ENCODE data around the gene HUNK. TPM values are rescaled to one million over a fixed set of nuclear protein-coding genes. Genes with fewer than 3 reads are reported as not detected.
"Not testable (repeated sequence)": the region's sequence is repeated elsewhere in the genome, so short reads cannot be mapped to it uniquely, and the experiment has no call there.

Gene HUNK
- 8.9 and 9.6 TPM in 2 replicates for polyA plus RNA-seq (2014; cell fraction: cytosol; rRNA removed)
- 2.1 and 5.2 TPM in 2 replicates for polyA plus RNA-seq (2014; cell fraction: nucleus; rRNA removed)

- peak; percentile 83 for DNase-seq (ENCODE audit: low spot score)
These were observed at the start of gene HUNK for GRCh38 chr21:31872452-31873274. TSS of gene HUNK (plus strand) at chr21:31873020. CDS start at chr21:31873675, 655 bp downstream.

- no peak for DNase-seq (ENCODE audit: low spot score)
These were observed 42.9 kb upstream of the HUNK start for GRCh38 chr21:31829736-31830472.

- no peak for DNase-seq (ENCODE audit: low spot score)
These were observed 42.1 kb upstream of the HUNK start for GRCh38 chr21:31830701-31831100.

GRCh38 chr21:31837041-31837440 lies 35.8 kb upstream of the HUNK start:
- DNase-seq (ENCODE audit: low spot score) = no peak

- DNase-seq (ENCODE audit: low spot score) = no peak
These were observed 35.0 kb upstream of the HUNK start for GRCh38 chr21:31837618-31838390.

GRCh38 chr21:31838586-31839355 lies 34.0 kb upstream of the HUNK start:
- DNase-seq (ENCODE audit: low spot score) = no peak

GRCh38 chr21:31844206-31844605 lies 28.6 kb upstream of the HUNK start:
- no peak for DNase-seq (ENCODE audit: low spot score)

GRCh38 chr21:31845151-31845729 lies 27.6 kb upstream of the HUNK start:
- no peak for DNase-seq (ENCODE audit: low spot score)

GRCh38 chr21:31846690-31847089 lies 26.1 kb upstream of the HUNK start:
- no peak for DNase-seq (ENCODE audit: low spot score)

GRCh38 chr21:31847761-31848160 lies 25.1 kb upstream of the HUNK start:
- no peak for DNase-seq (ENCODE audit: low spot score)

- no peak for DNase-seq (ENCODE audit: low spot score)
These were observed 24.4 kb upstream of the HUNK start for GRCh38 chr21:31848326-31848985.

- no peak for DNase-seq (ENCODE audit: low spot score)
These were observed 21.9 kb upstream of the HUNK start for GRCh38 chr21:31850886-31851285.

GRCh38 chr21:31855180-31855579 lies 17.6 kb upstream of the HUNK start:
- no peak for DNase-seq (ENCODE audit: low spot score)

GRCh38 chr21:31857096-31857495 lies 15.7 kb upstream of the HUNK start:
- DNase-seq (ENCODE audit: low spot score) = no peak

GRCh38 chr21:31857631-31858030 lies 15.2 kb upstream of the HUNK start:
- not testable (repeated sequence) for DNase-seq (ENCODE audit: low spot score)

- DNase-seq (ENCODE audit: low spot score) = no peak
These were observed 12.0 kb upstream of the HUNK start for GRCh38 chr21:31860851-31861250.

GRCh38 chr21:31862078-31862477 lies 10.7 kb upstream of the HUNK start:
- no peak for DNase-seq (ENCODE audit: low spot score)

- no peak for DNase-seq (ENCODE audit: low spot score)
These were observed 7.3 kb upstream of the HUNK start for GRCh38 chr21:31865429-31865970.

- peak; percentile 76 for DNase-seq (ENCODE audit: low spot score)
These were observed 6.7 kb upstream of the HUNK start for GRCh38 chr21:31866077-31866511.

- no peak for DNase-seq (ENCODE audit: low spot score)
These were observed 3.1 kb upstream of the HUNK start for GRCh38 chr21:31869750-31870149.

Data from SK-N-DZ (cell line).